Diencephalon (tissue), 1 donor: ENCODE results near the gene ST8SIA1. TPM values are rescaled to one million over a fixed set of nuclear protein-coding genes. Genes with fewer than 3 reads are reported as not detected.

Experiments
- total RNA-seq: library from RNA; depleted of rRNA; stranded (reverse); fragments of >200 nt; gene quantifications from one replicate; pipeline ENCODE4 v1.2.3, GENCODE V29; 2014

ST8SIA1 gene, protein sequence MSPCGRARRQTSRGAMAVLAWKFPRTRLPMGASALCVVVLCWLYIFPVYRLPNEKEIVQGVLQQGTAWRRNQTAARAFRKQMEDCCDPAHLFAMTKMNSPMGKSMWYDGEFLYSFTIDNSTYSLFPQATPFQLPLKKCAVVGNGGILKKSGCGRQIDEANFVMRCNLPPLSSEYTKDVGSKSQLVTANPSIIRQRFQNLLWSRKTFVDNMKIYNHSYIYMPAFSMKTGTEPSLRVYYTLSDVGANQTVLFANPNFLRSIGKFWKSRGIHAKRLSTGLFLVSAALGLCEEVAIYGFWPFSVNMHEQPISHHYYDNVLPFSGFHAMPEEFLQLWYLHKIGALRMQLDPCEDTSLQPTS
- 33.4 TPM for total RNA-seq

GRCh38 chr12:22334410-22335100, at the start of gene ST8SIA1:
ST8SIA1 (minus strand) TSS chr12:22334707; CDS start chr12:22334232, 475 bp downstream.

Other genes starting within 250 kb of the ST8SIA1 start
- 137 TPM for gene C2CD5, start 209.8 kb upstream of the ST8SIA1 start, total RNA-seq